Measurements from ENCODE around the gene DOK3.

- TF ChIP-seq CTCF (IDR thresholded peaks at IDR 0.05) (no peak), POLR2AphosphoS5 (IDR thresholded peaks at IDR 0.05; ENCODE audit: low read depth, low read length) (no peak), REST (IDR thresholded peaks at IDR 0.05; ENCODE audit: insufficient read depth in 1 of 2, low read depth in 2 of 2, low read length in 1 of 2) (no peak), SIN3A (IDR thresholded peaks at IDR 0.05; ENCODE audit: borderline replicate concordance, insufficient read depth, low read depth, low read length) (no peak)
Measured at GRCh38 chr5:177490992-177491391, 18.6 kb downstream of the DOK3 start.
